Eye (tissue), 1 donor: Measurements from ENCODE around the gene MPPE1.
A peak's percentile ranks its signal among the peaks of the same experiment; 100 is the strongest.
"Not testable (repeated sequence)": the region's sequence is repeated elsewhere in the genome, so short reads cannot be mapped to it uniquely, and the experiment has no call there.

ENCODE experiments used
- DNase-seq: peaks from one replicate; pipeline ENCODE4 v3.0.0-alpha.2; 2015

Gene MPPE1, protein sequence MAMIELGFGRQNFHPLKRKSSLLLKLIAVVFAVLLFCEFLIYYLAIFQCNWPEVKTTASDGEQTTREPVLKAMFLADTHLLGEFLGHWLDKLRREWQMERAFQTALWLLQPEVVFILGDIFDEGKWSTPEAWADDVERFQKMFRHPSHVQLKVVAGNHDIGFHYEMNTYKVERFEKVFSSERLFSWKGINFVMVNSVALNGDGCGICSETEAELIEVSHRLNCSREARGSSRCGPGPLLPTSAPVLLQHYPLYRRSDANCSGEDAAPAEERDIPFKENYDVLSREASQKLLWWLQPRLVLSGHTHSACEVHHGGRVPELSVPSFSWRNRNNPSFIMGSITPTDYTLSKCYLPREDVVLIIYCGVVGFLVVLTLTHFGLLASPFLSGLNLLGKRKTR

DNA sequence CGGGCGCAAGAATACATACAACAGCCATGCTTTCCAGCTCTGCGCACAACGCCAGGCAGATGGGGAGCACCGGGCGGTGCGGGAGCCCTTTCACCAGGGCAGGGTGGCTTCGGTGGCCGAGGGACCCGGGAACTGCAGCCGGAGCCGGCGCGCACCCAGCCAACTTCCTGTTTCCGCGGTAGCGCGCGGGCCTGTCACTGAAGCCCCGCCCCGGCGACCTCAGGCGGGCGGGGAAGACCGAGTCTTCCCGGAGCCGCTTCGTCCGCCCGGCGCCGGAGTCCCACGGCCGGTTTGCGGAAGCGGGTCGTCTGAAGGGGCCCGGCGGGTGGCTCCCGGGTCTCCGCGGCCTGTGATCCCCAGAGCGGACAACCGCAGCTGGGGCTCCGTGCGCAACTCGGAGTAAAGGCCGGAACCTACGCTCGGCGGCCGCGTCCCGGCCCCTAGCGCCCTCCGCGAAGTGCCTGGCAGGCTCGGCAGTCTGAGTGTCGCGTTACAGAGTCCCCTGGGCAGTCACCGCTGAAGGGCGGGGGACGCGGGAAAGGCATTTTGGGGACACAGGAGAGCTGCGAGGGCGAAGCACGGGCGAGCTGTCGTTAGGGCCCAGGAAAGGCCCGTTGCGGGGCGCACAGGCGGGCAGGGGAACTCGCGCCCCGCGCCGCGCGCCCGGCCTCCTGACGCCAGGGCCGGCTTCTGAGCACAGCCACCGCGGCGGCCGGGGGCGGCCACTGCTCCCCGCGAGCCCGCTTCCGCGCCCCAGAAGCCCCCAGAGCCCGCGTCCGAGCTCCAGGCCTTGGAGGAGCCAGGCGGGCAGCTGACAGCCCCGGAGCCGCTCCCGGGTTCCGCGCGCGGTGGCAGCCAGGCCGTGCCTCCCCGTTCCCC, at the start of gene MPPE1:
Gene MPPE1 (minus strand): TSS at position 136 of the 879 bp plus-strand sequence. CDS start 11,053 bp downstream, outside the sequence.
- peak; percentile 95 for DNase-seq

DNA sequence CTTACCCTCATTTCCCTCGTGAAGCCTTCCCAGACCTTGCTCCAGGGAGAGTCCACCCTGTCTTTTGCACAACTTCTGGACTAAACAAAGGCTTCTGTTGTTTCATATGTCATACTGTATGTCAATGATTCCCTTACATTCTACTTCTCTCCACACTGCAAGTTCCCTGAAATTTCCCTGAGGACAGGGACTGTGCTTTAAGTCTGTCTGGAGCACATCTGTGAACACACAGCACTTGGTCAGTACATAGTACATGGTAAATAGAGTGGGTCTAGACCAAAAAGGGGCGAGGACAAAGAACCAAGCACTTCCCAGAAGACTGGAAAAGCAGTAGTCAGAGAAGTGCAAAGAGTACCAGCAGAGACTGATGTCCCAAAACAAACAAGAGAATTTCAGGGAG, 49.5 kb upstream of the MPPE1 start:
- no peak for DNase-seq

DNA sequence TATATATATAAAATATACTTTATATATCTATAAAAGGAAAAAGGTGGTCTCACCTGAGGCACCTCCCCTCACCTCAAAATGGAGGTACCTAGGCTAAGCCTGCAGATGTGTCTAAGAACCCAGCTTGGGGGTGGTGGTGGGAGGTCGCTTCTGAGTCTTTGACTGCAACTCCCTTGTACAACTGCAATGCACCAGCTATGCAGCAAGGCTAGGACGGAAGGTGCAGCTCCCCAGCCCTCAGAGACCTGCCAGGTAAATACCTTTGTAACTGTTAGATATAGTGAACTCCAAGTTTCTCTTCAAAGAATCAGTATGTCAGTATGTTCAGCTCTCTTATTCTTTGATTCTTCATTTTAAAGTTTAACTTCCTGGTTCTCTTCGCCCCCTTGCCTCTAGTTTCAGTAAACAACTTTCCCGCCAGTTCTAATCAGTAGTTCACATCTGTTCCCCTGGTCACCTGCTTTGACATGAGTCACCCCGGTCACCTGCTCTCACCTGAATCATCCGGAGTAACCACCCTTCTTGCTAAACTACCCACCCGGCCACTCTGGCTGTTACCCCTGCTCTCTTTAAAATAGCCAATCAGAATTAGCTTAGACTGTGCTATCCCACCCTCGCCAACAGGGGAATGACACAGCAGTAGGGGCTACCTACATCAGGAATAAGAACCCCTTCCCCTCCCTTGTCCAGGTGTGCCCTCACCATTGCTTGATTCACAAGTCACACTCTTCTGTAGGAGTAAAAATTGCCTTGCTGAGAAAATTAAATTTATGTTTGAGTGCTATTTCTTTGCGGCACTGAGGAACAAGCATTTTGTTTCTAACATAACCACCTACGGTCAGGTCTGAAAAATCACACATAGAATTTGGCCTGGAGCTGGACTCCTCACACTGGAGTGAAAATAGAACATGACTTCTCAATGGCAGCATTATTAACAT, 48.5 kb upstream of the MPPE1 start:
- DNase-seq = no peak

DNA sequence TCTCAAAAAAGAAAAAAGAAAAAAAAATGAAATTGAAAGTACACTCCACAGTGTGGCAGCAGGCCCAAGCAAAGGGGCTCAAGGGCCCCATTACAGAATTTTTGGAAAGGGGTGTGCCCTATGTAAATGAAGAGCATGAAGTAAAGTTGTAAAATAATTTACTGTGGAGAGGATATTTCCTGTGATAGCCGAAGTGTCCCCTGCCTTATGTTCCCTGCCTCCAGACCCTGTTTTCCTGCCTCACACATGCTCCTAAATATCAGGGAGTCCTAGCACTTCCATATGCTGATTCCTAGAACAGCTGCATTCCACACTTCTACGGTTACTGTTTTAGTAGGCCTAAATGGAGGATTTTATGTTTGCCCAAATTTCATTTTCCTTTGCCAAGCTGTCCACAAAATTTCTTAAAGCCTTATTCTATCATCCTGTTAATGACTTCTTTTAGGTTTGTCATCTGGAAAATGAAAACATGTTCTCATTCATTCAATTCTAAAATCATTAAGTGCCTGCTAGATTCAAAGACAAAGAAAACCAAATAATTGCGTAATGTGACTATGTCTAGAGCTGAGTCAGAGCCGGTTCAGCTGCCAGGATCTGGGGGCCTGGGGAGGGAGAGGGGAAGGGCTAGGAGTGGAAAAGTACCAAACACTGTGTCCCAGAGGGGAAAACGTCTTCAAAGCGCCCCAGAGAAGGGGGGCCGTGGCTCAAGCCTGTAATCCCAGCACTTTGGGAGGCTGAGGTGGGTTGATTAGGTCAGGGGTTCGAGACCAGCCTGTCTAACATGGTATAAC, 47.3 kb upstream of the MPPE1 start:
- DNase-seq = peak; percentile 74

DNA sequence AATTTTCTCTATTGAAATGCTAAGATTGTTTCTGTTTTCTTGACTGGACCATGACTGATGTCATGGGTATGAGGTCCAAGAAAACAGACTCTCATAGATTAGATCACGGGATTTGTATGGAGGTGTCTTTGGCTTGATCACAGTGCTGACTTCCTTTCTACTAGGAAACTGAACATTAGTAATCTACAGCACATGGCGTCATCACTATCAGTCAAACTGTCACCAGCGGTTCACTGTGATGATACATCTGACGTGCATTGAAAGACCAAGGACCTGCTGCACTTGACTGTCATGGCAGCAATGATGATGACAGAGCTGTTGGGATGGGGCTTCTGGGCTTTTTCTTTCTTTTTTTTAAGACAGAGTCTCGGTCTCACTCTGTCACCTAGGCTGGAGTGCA, 45.0 kb upstream of the MPPE1 start:
- DNase-seq = no peak

DNA sequence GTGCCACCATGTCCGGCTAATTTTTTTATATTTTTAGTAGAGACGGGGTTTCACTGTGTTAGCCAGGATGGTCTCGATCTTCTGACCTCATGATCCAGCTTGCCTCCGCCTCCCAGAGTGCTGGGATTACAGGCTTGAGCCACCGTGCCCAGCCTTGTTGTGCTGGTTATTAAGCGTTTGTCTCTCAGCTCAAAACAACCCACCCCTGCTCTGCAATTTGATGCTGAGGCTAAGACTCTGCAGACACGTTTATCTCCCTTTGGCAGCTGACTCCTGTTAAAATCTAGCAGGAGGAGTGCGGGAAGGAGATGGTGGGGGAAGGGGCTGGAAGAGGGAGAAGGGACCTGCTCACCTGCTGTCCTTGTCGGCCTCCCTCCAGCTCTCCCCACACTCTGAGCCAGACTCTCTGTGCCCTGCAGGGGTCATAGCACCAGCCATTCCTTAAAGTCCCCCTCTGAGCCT, 43.3 kb upstream of the MPPE1 start:
- no peak for DNase-seq

DNA sequence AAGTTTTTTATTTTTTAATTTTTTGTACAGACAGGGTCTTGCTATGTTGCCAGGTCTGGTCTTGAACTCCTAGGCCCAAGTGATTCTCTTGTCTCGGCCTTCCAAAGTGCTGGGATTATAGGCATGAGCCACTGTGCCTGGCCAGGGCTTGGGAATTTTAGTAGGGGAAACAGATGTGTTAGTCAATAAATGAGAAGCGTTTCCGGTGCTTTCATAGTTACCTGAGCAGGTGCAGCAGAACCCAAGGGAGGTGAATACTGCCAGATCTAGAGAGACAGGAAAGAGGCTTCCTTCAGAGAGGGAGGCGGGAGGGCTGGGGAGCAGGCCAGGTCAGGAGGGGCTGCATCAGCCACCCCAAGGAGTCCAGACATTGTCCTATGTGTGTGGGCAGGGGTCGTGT, 42.7 kb upstream of the MPPE1 start:
- no peak for DNase-seq

DNA sequence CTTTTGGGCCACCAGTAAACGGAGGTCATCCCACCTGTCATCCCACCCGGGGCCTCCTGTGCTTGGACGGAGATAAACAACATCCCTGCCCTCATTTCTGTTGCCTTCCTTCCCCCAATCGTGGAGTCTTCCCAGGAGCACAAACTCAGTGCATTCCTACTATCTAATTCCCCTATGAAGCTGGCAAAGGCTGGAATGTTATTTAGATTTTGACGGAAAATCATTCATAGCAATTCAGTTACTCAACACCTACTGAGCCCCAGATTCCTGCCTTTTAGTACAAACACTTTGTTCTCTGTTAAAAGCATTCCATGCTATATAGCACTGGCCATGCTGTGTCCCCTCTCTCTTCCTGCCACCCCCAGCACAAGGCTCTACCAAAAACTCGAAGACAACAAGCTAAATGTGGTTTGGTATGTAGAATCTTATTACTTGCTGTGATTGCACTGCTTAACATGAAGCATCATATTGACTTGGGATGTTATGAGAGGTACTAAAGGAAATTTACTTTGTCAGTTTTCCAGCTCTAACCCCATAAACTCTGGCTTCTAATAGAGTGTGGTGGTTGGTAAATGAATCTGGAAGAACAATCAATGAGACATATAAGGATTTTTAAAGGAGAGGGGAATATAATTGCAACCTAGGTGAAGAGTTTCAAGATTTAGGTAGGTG, 40.9 kb upstream of the MPPE1 start:
- DNase-seq = no peak

DNA sequence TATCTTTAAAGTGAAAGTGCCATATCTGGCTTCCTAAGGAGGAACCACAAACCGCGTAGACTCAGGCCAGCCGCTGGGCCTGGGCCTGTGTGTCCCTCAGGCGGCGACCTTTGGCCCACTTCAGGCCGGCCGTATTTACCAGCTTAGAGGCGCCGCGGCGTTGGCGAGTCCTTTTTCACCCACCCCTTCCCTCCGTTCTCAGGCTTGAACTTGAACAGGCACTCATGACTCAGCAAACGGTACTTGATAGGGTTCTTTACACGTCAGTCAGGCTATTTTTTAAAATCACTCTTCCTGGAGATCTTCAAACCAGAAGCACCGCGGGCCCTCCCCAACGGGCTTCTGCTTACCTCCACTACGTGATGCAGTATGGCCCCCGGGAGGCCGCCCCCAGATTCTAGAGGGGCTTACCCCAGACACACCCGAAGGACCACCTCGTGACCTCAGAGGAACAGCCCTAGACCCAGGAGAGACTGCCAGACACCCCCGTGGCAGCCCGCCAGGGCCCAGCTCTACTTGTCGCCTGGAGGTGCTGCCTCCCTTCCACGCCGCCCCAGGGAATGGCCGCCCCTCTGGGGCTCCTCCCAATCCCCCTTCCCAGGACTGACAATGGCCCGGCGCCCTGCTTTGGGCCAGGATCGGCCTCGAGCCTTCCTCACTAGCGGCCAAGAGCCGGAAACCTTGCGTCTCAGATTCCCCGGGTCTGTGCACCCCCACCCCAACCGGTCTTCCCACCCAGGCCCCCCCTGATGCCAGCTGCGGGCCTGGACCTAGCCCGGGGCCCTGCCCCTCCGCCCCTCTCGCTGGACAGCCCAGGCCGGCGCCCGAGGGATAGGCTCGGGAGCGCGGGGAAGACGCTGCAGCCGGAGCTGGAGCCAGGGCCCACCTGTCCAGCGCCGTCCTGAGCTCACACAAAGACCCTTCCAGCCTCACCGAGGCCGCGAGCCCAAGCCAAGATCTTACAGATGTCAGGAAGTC, 39.4 kb upstream of the MPPE1 start:
- DNase-seq = peak; percentile 90

DNA sequence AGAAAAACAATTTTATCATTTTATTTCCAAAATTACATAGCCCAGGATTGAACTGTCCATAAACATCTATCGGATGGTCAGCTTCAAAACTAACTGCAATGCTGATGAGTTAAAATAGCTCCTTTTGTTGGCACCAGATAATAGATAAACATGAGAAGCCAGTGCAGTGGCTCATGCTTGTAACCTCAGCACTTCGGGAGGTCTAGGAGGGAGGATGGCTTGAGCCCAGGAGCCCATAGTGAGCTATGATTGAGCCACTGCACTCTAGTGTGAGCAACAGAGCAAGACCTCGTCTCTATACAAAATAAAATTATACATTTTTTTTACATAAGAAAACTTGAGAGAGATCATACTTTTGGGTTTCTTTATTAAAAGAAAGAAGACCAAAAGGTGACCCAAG, 38.6 kb upstream of the MPPE1 start:
- no peak for DNase-seq

DNA sequence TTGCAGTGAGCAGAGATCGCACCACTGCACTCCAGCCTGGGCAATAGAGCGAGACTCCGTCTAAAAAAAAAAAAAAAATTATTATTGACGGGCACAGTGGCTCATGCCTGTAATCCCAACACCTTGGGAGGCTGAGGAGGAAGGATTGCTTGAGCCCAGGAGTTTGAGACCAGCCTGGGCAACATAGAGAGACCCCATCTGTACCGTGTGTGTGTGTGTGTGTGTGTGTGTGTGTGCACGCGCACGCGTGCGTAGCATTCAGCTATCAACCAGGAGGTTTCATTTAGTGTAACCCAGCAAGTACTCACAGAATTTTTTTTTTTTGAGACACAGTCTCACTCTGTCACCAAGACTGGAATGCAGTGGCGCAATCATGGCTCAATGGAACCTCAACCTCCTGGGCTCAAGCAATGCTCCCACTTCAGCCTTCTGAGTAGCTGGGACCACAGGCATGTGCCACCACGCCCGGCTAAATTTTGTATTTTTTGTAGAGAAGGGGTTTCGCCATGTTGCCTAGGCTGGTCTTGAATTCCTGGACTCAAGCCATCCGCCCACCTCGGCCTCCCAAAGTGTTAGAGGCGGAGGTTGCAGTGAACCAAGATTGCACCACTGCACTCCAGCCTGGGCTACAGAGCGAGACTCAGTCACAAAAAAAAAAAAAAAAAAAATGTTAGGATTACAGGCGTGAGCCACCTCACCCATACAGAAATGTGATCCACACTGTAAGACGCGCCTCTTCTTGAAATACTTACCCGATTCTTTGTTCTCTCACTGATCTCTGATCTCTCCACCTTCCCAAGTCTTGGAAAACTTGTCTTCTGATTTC, 37.9 kb upstream of the MPPE1 start:
- not testable (repeated sequence) for DNase-seq

DNA sequence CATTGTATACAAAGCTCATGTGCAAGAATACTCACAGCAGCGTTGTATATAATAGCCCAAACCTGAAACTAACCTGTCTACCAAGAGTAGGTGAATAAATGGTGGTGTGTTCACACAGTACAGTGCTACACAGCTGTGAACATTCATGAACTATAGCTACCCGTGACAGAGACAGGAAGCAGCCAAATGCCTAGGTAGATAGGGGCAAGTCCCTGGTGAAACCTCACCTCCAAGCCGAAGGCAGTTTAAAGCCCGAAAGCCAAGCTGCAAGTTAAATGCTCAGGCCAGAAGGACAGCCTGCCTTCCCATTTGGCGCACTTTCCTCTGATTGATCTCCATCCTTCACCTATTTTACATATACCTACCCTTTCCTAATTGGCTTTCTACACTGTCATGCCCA, 36.7 kb upstream of the MPPE1 start:
- no peak for DNase-seq

DNA sequence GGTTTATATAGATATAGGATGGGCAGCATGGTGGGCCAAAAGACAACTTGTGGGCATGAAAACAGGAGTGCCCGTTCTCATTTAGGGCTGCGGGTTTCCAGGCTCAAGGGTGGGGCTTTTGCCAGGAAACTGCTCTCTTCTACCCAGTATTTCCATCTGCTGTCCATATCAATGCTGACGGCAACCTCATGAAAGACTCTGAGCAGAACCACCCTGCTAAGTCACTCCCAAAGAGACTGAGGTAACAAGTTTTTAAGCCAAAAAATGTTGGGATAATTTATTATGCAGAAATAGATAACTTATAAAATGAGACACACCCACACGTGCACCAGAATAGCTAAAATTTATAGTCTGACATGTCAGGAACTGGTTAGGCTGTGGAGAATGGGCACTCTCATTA, 36.1 kb upstream of the MPPE1 start:
- DNase-seq = no peak

DNA sequence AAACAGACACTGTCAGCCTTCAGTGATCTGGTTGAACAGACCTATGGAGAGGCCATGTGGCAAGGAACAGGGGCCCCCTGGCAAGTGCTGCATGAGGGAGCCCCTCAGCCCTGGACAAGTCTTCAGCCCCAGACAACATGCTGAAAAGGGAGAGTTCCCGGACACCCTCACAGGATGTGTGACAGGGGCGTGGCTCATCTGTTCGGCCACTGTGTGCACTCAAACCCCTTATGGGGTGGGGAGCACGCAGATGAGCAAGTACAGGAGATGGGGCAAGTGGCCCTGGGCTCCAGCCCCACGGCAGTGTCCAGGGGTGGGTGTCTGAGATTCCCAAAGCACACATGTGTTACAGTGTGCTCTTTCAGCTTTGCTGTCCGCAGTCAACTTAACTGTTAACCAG, 35.4 kb upstream of the MPPE1 start:
- no peak for DNase-seq

DNA sequence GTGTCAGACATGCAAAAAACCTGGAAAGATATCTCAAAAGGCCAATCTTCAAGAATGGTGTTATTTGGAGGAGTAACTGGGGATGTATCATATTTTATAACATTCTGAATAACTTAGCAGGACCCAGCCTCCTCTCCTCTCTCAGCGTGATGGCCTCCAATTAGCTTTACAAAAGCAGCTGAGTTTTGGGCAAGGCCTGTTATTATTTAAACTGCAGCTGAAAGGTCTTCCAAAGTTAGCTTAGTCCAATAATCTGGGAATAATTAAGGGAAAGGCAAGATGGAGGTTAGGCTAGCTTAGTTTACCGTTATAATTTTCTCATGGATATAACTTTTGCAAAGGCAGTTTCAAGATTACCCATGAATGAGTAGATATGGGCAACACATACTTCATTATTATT, 32.8 kb upstream of the MPPE1 start:
- DNase-seq = no peak

DNA sequence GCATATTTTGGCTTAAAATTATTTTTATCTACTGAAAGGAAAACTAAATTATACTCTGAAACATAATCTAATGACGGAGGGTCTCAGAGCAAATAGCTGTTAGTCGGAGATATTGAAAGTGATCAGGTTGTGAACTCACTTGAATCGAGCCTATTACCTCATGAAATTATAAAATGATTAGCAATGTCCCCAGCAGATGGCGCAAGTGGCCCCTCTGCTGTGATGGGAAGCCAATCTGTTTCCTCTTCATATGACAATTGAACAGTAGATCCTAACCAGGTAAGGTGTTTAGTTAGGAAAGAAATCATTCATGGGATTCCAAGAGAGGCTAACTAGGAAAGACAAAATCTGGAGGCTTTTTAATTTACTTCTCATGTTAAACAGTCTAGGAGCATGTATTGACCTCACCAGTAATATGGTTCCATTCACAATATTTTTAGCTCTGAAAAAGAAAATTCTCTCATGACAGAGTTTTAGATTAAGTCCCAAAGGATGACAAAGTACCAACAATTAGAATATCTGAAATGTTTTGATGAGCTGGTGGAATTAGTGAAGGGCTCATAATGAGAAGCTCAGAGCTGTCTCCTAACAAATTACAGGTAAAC, 29.9 kb upstream of the MPPE1 start:
- peak; percentile 91 for DNase-seq

DNA sequence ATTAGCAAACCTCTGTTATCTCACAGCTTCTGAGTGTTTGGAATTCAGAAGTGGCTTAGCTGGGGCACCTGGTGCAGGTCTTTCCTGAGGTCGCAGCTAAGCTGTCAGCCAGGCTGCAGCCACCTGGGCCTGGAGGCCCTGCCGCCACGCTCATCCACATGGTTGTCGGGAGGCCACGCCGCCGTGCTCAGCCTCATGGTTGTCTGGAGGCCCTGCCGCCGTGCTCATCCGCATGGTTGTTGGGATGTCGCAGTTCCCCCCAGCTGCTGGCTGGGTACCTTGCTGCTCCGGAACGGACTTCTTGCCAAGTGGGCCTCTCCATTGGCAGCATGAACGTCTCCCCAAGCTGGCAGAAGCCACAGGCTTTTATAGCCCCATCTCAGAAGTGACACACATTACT, 24.3 kb upstream of the MPPE1 start:
- DNase-seq = no peak

DNA sequence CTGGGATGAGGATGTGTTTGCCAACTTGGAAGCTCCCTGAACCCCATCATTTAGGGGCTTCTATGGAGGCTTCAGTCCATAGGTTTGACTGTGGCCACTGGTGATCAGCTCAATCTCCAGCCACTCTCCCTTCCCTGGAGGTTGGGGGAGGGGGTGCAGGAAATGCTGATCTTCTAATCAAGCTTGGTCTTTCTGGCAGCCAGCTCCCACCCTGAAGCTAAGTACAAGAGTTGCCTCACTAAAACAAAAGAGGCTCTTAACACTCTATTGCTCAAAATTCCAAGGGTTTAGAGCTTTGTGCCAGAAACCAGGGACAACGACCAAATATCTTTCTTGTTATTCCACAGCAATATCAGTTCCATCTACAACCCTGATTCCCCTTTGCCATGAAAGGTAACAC, 19.4 kb upstream of the MPPE1 start:
- DNase-seq = no peak
